GM18517 (cell line): ENCODE data around the gene SMC4.
"Not testable (repeated sequence)": the region's sequence is repeated elsewhere in the genome, so short reads cannot be mapped to it uniquely, and the experiment has no call there.

Experiments used
- ATAC-seq: cut with Tn5 transposase; IDR thresholded peaks from one replicate; pipeline ENCODE4 v1.9.1; 2021; ENCODE audit warnings: mild to moderate bottlenecking, moderate library complexity; ENCODE audit not compliant: unreplicated experiment

SMC4 gene

GRCh38 chr3:160399125-160400029 is at the start of gene SMC4, which contains the start of gene IFT80:
Gene SMC4 (plus strand): TSS chr3:160399650. CDS start chr3:160400827, 1,177 bp downstream.
Gene IFT80 (minus strand): TSS chr3:160399225. CDS start chr3:160384600, 14,625 bp downstream.
- peak; percentile 93 for ATAC-seq

DNA sequence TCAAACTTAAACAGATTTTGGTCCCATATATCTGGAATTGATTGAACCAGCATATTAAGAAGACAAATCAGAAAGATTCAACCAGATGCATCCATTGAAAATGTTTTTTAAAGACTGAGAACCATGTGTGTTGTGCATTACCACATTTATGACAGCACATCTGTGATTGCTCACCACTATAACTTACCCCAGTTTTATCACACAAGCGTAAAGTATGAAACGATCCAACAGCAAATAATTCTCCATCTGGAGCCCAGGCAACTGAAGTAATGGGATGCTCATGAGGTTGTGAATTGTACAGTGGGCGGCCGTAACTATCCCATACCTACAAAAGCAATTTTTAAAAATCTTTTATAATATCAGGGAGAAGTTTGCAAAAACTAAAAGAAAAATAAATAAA is 43.6 kb upstream of the SMC4 start:
- ATAC-seq = no peak

- not testable (repeated sequence) for ATAC-seq
Observed at GRCh38 chr3:160362896-160363295, 36.6 kb upstream of the SMC4 start.

- ATAC-seq = no peak
Observed at GRCh38 chr3:160365869-160366522, 33.5 kb upstream of the SMC4 start.

DNA sequence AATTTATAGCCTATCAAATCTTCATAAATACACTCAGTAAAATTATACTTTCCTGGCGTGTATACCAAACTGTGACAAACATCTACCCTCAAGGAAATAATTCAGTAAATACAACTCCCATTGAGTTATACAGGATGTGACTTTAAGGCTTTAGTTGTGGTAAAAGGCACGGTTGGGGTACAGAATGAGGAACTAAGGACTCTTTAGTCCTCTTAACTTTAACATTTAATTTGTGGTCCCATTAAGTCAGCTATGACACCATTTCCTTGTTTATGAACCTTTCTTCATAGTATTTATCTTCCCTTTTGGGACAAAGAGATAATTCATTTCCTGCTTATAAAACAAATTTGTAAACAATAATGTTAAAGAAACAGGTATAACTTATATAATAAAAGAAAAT is 30.6 kb upstream of the SMC4 start:
- no peak for ATAC-seq

GRCh38 chr3:160369784-160370183 is 29.7 kb upstream of the SMC4 start:
- no peak for ATAC-seq

DNA sequence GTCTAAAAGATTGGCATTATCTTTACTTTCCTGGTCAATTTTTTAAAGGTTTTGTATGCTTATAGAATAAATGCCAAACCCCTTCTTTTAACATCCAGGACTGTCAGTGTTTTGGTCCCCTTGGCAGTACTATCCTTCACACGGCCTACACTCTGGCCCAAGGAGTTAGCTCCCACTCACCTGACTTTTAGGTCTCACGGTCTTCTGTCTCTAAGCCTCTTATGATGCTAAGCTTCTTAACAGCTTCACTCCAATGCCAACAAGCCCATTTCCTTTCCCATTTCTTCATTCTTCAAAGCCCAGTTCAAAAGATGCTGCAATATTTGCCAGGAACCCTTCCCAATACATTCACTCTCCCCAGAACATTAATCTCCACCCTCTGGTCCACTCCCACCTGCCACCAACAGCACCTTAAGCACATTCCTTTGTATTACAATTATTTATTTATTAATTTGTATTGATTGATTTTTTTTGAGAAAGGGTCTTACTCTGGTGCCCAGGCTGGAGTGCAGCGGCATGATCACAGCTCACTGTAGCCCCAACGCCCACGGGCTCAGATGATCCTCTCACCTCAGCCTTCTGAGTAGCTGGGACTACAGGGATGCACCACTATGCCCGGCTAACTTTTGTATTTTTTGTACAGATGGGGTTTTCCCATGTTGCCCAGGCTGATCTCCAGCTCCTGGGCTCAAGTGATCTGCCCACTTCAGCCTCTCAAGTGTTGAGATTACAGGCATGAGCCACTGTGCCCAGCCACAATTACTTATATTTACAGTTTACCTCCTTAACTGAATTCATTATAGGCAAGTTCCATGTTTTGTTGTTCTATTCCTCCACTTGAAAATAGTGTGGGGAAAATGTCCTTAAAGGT is 28.2 kb upstream of the SMC4 start:
- ATAC-seq = no peak

- ATAC-seq = no peak
Observed at GRCh38 chr3:160372780-160373179, 26.7 kb upstream of the SMC4 start.

- no peak for ATAC-seq
Observed at GRCh38 chr3:160373655-160374054, 25.8 kb upstream of the SMC4 start.

- ATAC-seq = no peak
Observed at GRCh38 chr3:160374472-160374871, 25.0 kb upstream of the SMC4 start.

GRCh38 chr3:160374925-160375324 is 24.5 kb upstream of the SMC4 start:
- ATAC-seq = no peak

DNA sequence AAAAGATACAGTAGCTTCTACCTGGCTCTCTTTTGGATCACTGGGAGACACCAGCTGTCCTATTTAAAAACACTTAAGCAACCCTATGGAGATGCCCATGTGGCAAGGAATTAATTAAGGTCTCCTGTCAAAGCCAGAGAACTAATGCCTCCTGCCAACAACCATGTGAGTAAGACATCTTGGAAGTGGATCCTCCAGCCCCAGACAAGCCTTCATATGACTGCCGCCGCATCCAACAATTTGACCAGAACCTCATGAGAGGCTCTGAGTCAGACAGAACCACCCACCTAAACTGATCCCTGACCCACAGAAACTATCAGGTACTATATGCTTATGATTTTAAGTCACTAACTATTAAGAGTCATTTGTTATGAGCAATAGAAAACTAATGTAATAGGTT is 22.8 kb upstream of the SMC4 start:
- ATAC-seq = no peak

GRCh38 chr3:160378331-160379109 is 20.9 kb upstream of the SMC4 start:
- ATAC-seq = no peak

DNA sequence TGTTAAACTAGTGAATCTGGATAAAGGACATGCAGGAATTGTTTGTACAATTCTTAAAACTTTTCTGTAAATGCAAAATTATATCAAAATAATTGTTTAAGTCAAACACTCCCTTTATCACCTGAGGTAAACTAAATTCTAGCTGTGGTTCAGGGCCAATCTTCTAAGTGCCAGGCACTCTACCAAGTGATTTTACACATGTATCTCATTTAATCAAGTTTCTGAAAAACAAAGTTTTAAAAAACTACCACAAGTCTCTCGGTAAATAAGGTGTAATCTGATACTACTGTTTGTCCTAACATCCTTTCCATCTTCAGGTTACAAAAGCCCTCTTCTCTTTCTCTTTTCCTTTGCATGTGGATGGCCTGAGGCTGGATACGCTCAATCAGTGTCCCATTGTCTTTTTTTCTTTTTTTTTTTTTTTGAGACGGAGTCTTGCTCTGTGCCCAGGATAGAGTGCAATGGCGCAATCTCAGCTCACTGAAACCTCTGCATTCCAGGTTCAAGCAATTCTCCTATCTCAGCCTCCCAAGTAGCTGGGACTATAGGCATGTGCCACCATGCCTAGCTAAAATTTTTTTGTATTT is 19.7 kb upstream of the SMC4 start:
- ATAC-seq = no peak

DNA sequence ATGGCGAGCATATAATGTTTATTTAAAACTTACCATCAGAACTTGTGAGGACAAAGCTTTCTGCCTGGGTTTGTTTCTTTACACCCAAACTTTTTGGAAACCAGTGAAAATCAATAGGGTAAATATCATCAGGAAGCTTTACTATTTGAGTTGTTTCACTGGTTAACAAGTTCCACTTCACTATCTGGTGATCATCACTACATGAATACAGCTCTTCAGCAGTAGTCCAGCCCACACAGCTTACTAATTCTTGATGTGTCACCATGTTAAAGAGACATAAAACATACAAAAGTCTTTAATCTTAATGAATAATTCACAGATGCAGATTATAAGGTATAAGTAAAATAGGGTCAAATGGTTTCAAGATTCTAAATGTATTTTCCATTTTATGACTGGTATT is 18.0 kb upstream of the SMC4 start:
- ATAC-seq = no peak

DNA sequence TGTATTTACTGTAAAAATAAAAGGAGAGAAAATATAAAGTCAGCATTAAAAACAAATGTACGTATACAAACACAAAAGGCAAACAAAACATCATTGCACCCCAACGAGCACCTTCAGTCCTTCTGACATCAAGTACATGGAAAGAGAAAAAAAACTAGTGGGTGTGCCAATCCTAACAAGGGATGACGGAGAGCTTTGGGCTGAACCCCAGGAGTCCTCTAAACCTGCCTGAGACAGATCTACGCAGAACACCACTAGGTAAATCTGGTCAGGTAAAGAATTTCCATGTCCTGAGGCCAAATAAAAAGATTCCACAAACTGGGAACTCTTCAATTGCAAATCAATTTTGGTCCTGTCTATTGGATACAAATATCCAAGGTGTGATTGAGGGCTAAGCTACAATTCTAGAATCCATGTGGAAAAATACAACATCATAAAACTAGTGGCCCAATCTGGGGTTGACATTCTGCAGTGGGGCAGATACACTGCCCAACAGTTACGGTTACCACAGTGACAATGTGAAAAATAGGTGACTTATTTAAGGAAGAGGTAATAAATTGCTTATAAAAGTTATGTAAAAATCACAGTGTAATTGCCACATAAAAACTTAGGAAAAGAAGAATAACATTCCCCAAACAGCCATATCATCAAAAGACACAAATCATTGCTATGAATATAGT is 14.7 kb upstream of the SMC4 start:
- no peak for ATAC-seq

DNA sequence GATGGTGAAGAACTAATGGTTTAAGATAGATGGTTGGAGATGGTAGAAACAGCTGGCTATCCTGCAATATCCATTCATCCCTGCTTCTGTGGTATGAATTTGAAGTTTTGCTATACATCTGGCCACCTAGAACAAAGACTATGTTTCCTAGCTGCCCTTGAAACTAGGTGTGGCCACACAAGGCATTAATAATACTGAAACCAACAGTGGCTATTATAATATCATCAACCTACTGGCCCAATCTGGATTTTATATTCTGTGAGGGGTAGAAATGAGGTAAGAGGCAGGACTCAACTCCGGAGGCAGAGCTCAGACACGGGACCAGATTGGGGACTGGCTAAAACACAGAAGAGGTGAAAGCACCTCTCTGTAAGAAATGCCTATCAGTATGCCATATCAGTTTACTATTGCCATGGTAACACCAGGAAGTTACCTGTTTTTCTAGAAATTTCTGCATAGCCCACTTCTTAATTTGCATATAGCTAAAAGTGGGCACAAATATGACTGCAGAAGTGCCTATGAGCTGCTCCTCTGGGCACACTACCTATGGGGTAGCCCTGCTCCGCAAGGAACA is 8.8 kb upstream of the SMC4 start:
- ATAC-seq = no peak

- ATAC-seq = no peak
Observed at GRCh38 chr3:160392798-160393197, 6.7 kb upstream of the SMC4 start.

- no peak for ATAC-seq
Observed at GRCh38 chr3:160393346-160394008, 6.0 kb upstream of the SMC4 start.
